RWPE1 (cell line): ENCODE data around the gene ADCYAP1R1.

Experiments
- CTCF ChIA-PET: fragments of 350-600 bp; sonication (Branson Sonifier 250); formaldehyde crosslinking; extraction: SDS; loops from one replicate; lab custom pipeline; 2021; lab: Yijun Ruan, JAX
- POLR2A ChIA-PET: fragments of 400-600 bp; formaldehyde crosslinking; extraction: SDS; loops from one replicate; lab custom pipeline; 2020; ENCODE audit warnings: antibody characterized with exemption; ENCODE audit not compliant: low non-redundant PET; lab: Yijun Ruan, JAX
- DNase-seq: peaks from one replicate; pipeline ENCODE4 v3.0.0; 2012; ENCODE audit warnings: low spot score
- H3K27ac ChIP-seq: fragments of 450-650 bp; 2 replicates; pipeline ENCODE4 v1.5.1; 2017
- TF ChIP-seq, protein P1 (sequence below): fragments of 450-650 bp; conservative IDR thresholded peaks from 2 replicates; pipeline ENCODE4 v1.5.1; 2017; ENCODE audit warnings: low read depth, mild to moderate bottlenecking

The ADCYAP1R1 gene

DNA sequence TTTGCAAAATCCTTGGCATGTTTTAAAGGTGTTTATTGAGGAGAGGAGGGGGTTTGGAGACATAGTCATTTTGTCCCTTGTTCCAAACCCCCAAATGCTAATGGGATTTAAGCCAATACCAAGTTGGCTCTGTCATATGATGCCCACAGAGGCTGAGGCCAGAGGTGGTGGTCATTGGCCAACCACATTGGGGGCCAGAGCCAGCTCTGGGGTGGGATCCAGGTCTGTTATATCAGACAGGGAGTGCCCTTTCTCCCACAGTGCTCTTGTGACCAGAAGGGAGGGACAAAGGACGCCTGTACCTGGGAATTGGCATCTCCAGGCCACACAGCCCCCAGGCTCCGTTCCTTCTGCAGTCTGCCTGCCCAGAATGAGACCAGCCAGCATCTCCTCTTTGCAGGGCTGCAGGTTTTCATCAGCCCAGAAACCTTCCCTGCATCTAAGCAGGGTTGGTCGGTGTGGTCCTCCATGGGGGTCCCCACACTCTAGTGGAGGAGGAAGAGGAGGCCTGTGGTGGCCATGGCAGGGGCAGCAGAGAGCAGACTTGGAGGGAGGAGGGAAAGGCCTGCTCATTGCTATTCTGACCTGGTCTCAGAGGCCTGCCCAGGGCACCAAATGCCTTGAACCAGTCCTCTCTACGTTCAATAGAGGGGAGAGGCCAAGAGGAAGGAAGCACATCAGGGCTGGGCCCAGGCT, 17.9 kb downstream of the ADCYAP1R1 start:
- DNase-seq: no peak
- TF ChIP-seq, protein P1, sequence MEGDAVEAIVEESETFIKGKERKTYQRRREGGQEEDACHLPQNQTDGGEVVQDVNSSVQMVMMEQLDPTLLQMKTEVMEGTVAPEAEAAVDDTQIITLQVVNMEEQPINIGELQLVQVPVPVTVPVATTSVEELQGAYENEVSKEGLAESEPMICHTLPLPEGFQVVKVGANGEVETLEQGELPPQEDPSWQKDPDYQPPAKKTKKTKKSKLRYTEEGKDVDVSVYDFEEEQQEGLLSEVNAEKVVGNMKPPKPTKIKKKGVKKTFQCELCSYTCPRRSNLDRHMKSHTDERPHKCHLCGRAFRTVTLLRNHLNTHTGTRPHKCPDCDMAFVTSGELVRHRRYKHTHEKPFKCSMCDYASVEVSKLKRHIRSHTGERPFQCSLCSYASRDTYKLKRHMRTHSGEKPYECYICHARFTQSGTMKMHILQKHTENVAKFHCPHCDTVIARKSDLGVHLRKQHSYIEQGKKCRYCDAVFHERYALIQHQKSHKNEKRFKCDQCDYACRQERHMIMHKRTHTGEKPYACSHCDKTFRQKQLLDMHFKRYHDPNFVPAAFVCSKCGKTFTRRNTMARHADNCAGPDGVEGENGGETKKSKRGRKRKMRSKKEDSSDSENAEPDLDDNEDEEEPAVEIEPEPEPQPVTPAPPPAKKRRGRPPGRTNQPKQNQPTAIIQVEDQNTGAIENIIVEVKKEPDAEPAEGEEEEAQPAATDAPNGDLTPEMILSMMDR: no peak
- CTCF ChIA-PET: no interaction called here
- H3K27ac ChIP-seq: no peak overlapping the region
- POLR2A ChIA-PET: no interaction called here

DNA sequence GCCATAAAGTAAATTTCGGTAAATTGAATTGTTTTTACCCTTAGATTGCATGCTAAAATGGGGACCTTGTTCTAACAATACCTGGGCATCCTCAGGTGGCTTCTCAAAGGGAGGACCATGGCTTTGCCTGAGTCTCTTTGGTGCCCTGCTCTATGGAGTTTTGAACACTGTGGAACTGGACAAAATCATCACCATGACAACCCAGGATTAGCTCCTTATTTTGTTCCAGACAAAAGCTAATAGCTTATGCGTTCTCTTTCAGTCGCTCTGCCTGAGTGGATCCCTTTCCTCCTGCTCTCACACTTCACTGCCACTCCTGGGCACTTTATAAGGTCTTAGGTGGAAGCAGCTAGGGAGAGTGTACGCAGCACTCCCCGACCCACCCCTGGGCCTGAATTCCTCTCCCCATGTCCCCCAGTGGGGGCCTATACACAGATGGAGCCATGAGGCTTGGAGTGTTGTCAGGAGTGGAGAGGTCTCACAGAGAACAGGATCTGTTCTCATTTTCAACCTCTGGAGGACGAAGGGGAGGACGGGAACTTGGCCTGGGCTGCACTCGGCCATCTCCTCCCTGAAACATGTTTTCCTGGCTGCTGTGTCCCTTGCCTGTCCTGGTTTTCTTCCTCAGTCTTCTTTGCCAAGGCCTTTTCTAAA, 19.0 kb downstream of the ADCYAP1R1 start:
- POLR2A ChIA-PET: no interaction called here
- no peak for DNase-seq
- H3K27ac ChIP-seq: no peak overlapping the region
- TF ChIP-seq, protein P1: no peak
- CTCF ChIA-PET: no interaction called here

DNA sequence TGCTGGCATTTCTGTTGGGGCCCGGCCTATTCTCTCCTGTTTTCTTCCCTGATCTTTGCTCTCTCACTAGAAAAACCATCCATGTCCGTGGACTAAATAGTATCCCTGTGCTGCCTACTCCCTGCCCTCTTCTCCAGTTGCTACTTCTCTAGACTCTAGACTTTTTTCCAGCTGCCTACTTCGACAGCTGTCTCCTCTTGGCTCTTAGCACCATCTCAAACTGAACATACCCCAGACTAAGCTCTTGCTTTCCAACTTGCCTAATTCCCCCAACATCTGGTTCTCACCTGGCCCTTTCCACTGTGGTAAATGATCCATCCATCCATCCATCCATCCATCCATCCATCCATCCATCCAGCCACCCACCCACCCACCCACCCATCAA, 19.5 kb downstream of the ADCYAP1R1 start:
- DNase-seq: no peak
- TF ChIP-seq, protein P1: no peak
- ChIA-PET POLR2A (no interaction called here), CTCF (no interaction called here)
- H3K27ac ChIP-seq: no peak overlapping the region

DNA sequence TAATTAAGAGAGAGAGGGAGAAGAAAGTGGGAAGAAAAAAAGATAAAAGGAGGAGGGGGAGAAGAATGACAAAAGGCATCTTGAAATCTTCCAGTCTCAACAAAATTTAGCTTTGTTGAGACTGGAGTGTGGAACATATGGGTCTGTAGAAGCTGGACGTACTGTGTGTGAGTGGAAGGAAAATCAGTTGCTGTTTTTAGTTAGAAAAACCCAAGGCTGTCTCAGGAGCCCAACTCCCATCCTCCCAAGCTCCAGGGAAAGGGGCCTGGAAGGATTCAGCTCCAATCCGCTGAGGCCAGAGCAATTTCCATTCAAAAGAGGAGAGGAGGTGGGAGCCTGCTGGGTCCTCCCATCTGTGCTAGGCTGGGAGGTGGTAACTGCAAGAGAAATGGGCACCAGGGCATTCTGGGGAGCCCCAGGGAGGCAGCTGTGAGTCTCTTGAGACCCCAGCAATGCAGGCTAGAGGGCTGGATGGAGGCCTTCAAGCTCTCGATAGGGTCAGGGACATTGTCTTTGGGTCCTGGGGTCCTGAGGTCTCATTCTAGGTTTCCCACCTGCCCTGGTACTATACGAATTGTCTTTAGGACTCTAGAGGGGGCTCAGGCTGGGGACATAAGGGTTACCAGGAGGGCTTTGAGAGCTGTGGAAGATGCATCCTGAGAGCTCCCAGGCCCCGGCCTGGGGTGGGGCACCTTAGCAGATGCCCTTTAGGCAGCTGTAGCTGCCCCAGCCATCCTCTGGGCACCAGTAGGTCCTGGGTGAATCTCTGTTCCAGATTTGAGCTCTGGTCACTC, 21.4 kb downstream of the ADCYAP1R1 start:
- POLR2A ChIA-PET: no interaction called here
- no peak overlapping the region for H3K27ac ChIP-seq
- TF ChIP-seq, protein P1: no peak
- DNase-seq: no peak
- CTCF ChIA-PET: interaction anchor here (0.6 to 1.3 kb wide), 2 partner anchors 49 to 1040 kb away, joined by 3 read pairs; no protein-coding TSS in a partner anchor

DNA sequence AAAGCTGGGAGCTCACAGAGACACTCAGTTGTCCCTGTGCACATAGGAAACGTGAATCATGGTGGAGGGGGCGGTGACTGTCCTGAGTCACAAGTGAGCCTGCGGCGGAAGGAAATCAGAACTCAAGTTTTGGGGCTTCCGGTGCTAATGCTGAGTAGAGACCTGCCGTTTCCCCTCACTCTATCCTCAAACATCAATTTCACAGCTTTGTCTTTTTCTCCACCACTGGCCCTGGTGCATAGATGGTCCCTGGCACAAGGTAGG, 21.9 kb downstream of the ADCYAP1R1 start:
- TF ChIP-seq, protein P1: no peak
- ChIA-PET CTCF (interaction anchor here (1.1 kb wide), 1 partner anchor 90 kb away, joined by 3 read pairs; no protein-coding TSS in a partner anchor), POLR2A (no interaction called here)
- H3K27ac ChIP-seq: no peak overlapping the region
- DNase-seq: no peak

DNA sequence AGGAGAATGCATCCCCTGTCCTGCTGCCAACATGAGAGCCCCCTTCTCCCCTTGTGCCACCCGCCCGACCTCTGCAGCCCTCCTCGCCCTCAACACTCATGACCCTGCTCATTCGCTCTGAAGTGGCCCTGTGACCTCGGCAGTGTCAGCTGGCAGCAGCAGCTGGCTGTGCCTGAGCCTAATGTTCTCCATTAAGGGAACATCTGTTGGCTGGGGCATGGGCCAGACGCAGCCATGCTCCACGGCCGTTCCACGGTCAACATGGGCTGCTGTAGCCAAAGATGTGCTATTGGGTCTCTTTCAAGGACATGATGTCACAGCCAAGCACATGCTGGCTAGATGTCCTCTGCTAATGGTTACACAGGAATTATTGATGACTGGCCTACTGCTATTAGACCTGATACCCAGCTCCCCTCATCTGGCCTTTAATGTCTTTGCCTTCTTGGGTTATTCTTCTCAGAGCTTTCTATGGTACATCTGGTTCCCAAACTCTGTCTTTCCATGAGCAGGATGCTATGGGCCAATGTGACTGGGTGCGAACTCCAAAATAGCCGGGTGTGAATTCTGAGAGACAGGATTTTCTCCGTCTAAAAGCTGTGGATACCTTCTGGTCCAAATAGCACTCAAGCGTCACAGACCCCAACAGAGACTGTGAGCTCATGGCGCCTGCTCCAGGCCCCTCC, 22.4 kb downstream of the ADCYAP1R1 start:
- TF ChIP-seq, protein P1: no peak
- ChIA-PET CTCF (interaction anchor here (0.7 to 1.1 kb wide), 2 partner anchors 48 to 91 kb away, joined by 3 read pairs; no protein-coding TSS in a partner anchor), POLR2A (no interaction called here)
- H3K27ac ChIP-seq: no peak overlapping the region
- DNase-seq: no peak
